ENCODE measurements around the gene C1orf116.

C1orf116 gene

GRCh38 chr1:206970446-206970845 lies 62.1 kb downstream of the C1orf116 start, which contains the start of gene FCAMR:
Gene FCAMR, minus strand, starts transcription at chr1:206970460. Its CDS starts 335 bp downstream, at chr1:206970125.
- Histone ChIP-seq H3K27ac (no peak within 1 kb of the TSS), H3K4me3 (no peak within 1 kb of the TSS)
- no peak for DNase-seq (ENCODE audit: low spot score)
- TF ChIP-seq CTCF (IDR thresholded peaks at IDR 0.05): no peak

- Histone ChIP-seq H3K27ac (no peak overlapping the region), H3K4me3 (no peak overlapping the region)
- DNase-seq (ENCODE audit: low spot score): no peak
- TF ChIP-seq CTCF (IDR thresholded peaks at IDR 0.05): no peak
These were observed 63.5 kb downstream of the C1orf116 start for GRCh38 chr1:206969090-206969489.

All from coronary artery (tissue), 2 donors.